HL-60/S4 treated with phorbol 12-myristate 13-acetate at 8.2 ng/mL for 4 days and 3 days (cell line): Measurements from ENCODE around the gene LRRC4C.

Source experiments
- in situ Hi-C: fragments of 300-500 bp; cut with MboI; formaldehyde crosslinking; loops from 2 replicates; pipeline ENCODE4 v1.15.0; 2022; ENCODE audit warnings: low sequenced_read_pairs

LRRC4C gene

DNA sequence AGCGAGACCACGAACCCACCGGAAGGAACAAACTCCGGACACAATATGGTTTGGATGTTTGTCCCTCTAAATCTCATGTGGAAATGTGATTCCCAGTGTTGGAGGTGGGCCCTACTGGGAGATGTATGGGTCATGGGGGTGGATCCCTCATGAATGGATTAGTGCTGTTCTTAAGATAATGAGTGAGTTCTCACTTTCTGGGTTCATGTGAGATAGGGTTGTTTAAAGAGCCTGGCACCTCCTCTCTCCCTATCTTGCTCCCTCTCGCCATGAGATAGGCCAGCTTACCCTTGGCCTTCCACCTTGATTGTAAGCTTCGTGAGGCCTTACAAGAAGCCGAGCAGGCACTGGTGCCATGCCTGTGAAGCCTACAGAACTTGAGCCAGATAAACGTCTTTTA lies 184.6 kb downstream of the LRRC4C start:
- in situ Hi-C loops: no loop called here

DNA sequence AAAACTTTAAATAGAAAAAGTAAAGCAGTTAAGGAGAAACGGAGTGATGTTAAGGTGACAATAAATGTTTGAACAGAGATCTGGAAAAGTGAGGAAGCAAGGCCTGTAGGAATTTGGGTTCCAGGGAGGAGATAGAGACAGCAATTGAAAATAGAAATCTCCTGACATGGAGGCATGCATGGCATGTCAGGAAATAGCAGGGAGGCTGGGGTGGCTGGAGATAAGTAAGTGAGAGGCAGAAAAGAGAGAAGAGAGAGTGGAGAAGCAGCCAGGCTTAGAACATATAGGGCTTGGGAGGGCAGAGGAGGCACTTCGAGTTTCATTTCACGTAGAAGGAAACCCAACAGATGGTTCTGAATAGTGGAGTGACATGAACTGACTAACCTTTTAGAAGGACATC lies 185.5 kb downstream of the LRRC4C start:
- in situ Hi-C loops: no loop called here

GRCh38 chr11:41267451-41267850 lies 192.0 kb downstream of the LRRC4C start:
- in situ Hi-C loops: no loop called here

DNA sequence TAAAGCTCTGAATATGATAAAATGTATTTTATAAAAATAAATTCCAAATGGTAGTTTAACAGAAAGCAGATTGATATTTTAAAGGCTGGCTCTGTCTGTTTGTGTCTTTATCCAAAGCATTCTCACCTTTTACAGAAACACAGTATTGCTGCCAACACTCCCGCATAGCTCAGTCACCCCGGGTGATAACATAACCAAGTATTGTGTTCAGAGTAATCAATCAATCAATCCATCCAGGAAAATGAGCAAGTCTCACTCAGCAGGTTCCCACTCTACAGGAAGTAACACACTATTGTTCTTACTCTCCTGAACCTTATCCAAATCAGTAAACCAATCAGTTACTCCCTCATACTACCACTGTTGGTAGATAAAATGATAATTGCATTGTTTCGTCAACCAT lies 203.4 kb downstream of the LRRC4C start:
- in situ Hi-C loops: no loop called here

DNA sequence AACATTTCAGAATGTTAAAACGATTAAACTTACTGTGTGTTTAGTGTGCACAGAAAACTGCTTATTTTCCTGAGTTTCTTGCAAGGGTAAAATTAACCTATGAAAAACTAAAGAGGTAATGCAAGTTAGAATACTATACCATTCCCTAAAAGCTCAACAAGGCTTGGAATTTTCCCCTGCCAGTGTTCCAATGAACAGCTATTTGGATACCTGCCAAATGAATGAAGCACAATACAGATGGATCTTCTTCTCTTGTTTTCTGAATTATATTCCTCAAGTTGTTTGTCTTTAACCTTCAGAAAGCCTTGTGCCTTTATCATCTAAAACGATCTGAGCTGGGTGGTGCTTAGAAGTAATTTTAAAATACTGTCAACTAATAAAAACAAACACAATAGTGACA lies 204.5 kb downstream of the LRRC4C start:
- in situ Hi-C loops: no loop called here

GRCh38 chr11:41250408-41250935 lies 209.0 kb downstream of the LRRC4C start:
- in situ Hi-C loops: no loop called here

DNA sequence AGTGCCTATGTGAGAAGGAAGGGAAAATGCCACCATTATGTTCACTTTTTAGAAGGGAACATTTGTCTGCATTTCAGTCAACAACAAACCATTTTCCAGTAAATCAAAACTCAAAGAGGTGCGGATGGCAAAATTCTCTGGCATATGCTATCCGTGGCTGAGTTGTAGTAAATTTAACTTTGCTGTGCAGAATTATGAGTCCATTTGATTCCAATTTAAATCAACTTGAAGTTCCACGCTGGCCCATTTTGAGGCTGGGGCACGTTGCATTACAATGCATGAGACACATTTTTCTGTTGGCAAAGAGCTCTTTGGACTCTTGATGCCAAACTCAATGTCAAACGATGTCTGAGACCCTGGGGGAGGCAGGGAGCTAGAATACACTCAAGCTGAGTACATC lies 211.8 kb downstream of the LRRC4C start:
- in situ Hi-C loops: loop anchor here (25.0 kb wide), 1 partner anchor 90 kb away; no protein-coding TSS in a partner anchor

GRCh38 chr11:41246399-41246745 lies 213.1 kb downstream of the LRRC4C start:
- in situ Hi-C loops: loop anchor here (25.0 kb wide), 1 partner anchor 91 kb away; no protein-coding TSS in a partner anchor

- in situ Hi-C loops: loop anchor here (25.0 kb wide), 1 partner anchor 91 kb away; no protein-coding TSS in a partner anchor
Measured at GRCh38 chr11:41245704-41246398, 213.6 kb downstream of the LRRC4C start.

DNA sequence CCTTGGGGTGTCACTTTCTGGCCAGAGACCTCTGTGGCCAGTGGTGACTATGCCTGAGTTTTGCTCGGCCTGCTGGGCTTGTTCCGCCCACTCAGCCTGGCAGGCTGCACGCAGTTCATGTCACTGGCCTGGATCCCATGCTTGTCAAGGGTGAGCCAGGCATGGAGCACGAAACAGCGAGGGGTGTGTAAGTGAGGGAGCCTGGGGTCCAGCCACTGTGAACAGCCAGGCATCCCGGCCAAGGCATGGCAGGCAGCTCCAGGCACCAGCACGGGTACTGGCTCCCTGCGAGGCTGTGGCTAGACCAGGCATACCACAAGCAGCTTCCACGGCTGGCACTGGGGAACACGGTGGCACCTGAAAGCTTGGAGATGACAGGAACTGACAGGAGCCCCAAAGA lies 214.3 kb downstream of the LRRC4C start:
- in situ Hi-C loops: loop anchor here (25.0 kb wide), 1 partner anchor 92 kb away; no protein-coding TSS in a partner anchor

GRCh38 chr11:41237382-41237781 lies 222.1 kb downstream of the LRRC4C start:
- in situ Hi-C loops: loop anchor here (25.0 kb wide), 1 partner anchor 100 kb away; no protein-coding TSS in a partner anchor

DNA sequence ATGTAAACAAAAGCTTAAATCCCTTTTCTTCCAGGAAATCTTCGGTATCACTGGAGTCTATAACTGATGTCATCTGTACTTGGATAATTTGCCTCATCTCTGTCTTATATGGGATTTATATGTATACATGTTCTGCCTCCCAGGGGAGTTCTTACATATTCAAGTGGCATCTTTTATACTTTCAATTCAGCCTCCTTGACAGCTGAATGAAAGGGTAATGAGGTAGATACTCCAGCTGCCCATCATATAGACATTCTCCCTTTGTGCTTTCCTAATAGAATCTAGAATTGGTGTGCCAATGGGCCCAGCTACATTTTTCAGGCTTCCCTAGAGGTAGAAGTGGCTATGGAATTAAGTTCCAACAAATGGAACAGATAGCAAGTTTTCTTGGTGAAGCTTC lies 223.8 kb downstream of the LRRC4C start:
- in situ Hi-C loops: loop anchor here (25.0 kb wide), 1 partner anchor 102 kb away; no protein-coding TSS in a partner anchor

- in situ Hi-C loops: loop anchor here (25.0 kb wide), 1 partner anchor 111 kb away; no protein-coding TSS in a partner anchor
Measured at GRCh38 chr11:41225856-41226633, 233.4 kb downstream of the LRRC4C start.

DNA sequence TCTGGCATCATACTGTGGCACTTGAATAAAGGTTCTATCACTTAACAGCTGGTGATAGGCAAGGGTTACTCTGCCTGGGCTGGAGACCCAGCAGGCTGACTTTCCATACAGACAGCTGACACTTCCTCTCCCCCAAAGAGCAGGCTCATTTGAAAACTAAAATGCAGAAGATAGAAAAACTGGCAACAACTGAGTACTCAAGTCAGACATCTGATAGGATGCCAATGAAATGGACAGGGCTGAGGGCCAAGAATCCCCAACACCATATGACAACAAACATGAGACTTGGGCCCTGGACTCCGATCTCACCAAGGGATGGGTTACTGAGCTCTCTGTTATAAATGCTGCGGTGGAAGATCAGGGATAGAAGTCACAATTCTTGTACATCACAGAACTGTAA lies 237.2 kb downstream of the LRRC4C start:
- in situ Hi-C loops: no loop called here

DNA sequence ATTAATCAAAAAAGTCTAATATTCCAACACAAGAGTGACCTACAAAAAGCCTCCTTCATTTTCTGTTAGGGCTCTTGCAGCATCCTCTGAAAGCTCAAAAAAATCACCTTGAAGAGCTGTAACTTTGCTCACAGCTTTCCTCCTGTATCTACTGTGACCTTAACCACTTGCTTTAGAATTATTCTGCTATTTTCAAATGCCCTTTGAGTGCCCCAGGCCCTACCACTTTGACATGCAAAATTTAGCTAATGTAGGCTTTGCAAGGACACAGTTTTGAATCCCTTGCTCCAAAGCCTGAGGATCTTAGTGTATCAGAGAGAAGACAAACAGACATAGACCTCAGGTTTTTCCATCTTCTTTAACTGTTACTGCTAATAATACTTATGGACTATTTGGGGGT lies 253.1 kb downstream of the LRRC4C start:
- in situ Hi-C loops: no loop called here

DNA sequence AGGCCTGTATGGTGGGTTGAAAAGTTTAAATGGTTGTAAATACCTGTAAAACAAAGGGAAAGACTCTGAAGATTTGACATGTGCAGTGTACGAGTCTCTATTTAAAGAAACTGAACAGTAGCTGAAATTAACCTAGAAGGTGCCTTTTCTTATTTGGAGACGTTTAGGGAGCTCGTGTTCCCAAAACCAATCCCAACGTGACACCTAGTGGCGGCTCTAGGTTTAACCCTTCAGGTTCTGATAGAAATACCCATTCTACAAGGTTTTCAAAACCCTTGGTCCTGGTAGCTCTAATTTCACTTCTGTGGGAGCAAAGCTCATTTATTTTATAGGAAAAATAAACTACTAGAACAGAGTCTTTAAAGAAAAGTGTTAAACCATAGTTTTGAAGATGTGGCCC lies 258.3 kb downstream of the LRRC4C start:
- in situ Hi-C loops: no loop called here

DNA sequence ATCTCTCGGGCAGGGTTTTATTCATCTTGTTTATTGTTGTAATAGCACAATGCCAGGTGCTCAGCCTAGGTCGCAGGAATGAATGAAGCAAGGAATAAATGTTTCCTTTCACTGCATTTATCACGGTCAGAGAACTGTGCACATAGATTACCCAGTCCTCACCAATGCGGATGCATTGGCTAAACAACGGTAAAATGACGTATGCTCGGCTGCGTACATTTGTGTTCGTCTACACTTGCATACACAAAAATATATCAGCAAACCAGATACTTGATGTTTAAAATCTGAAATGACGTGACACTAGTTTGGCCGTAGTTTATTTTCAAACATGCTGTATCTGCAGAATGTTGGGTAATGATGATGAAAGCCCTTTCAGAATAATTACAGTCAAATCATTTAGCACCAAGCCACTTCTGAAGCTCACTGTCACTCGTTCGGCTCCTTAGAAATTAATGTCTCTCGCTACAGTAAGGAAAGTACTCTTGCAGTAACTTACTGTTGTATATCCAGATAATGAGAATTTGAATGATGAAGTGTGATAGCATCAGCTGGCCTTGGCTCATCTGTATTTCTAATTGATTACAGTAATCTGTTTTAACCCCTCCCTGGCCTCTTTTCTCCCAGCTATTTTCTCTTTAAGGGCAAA lies 268.9 kb downstream of the LRRC4C start:
- in situ Hi-C loops: no loop called here

DNA sequence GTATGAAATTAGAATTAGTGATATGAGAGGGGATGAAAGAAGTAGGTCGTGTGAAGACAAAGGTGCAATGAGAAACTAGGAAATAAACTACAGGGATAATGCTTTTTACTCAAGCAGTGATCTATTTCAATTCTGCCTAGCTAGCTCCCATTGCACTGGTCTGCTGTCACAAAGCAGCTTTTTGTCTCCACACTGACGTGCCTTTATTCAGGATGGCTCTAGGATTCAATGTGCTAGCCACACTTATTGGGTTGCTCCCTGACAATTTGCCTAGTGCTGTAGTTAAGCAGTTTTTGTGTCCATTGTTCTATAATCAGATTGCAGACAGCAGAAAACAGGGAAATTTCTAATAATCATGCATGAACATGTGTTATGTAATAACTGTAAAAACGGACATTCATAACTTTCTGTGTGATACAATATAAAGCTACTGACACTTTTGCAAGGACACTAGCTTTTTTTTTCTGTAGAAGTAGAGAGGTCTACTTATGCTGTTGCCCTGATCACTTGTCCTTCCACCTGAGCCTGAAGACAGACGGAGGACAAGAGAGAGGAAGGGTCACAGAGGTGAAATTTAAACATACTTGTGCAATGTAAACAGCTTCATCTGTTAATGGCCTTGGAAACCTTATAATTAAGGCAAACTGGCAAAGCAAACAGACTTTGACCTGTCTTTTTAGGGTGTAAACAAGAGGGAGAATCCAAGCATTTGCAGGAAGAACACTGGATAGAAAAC lies 269.6 kb downstream of the LRRC4C start:
- in situ Hi-C loops: no loop called here

- in situ Hi-C loops: no loop called here
Measured at GRCh38 chr11:41177791-41178190, 281.7 kb downstream of the LRRC4C start.

DNA sequence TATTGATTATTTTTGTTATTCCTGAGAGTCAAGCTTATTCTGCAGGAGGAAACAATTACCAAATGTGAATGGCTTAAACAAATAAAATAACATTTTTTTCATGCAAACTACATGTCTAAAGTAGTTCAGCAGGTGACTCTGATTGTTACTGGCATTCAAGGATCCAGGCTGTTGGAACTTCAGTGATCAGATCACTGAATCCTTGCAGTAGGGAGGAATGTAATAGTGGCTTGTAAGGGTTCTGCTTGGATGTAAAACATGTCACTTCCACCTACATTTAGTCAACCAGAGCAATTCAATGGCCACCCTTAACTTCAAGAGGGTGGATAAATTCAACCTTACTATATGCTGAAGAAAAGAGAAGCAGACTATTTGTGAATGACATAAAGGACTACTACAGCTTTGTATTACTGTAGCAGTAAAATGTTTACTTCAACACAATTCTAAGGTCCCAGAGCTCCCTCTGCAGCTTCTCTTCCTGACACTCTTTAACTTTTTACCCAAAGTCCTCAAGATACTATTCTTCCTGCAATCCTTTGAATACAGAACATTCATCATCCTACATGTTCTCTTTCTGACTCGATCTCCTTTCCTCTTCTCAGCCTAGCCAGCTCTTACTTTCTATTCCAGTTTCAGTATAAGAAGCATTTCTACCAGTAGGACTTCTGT lies 284.0 kb downstream of the LRRC4C start:
- in situ Hi-C loops: no loop called here
